ENCODE results near the gene MMP24.

MMP24 gene

DNA sequence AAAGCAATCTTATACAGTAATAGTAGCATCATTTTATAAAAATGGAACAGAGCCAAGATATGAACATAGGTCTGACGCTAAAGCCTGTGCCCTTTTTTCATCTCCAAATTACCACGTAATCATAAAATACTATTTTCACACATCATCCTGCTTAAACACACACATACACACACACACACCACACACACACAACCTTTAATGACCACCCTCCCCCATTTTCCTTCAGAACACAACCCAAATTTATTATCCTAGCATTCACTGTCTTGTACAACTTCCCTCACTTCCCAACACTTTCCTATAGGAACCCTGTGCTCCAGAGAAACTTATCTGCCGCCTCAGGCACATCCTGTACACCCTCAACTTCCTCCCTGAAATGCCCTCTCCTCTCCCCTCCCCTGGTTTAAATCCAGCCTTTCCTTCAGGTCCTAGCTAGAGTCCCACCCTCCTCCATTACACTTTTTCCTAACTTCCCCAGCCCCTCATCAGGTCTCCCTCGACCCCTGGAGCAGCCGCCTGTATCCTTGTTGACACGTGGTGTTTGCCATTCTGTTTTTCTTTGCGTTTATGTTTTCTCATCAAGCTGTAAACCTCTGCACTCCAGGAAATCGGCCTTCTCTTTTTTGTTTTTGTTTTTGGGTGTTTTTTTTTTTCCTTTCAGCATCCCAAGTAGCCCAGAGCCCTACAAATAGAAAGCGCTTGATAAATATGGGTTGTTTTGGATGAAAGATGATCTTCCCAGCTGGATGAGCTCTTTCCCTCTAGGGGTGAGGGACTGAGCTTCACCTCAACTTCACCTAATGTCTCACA, 968 bp upstream of the MMP24 start:
- DNase-seq (ENCODE audit: extremely low read depth, low read depth): no peak

DNA sequence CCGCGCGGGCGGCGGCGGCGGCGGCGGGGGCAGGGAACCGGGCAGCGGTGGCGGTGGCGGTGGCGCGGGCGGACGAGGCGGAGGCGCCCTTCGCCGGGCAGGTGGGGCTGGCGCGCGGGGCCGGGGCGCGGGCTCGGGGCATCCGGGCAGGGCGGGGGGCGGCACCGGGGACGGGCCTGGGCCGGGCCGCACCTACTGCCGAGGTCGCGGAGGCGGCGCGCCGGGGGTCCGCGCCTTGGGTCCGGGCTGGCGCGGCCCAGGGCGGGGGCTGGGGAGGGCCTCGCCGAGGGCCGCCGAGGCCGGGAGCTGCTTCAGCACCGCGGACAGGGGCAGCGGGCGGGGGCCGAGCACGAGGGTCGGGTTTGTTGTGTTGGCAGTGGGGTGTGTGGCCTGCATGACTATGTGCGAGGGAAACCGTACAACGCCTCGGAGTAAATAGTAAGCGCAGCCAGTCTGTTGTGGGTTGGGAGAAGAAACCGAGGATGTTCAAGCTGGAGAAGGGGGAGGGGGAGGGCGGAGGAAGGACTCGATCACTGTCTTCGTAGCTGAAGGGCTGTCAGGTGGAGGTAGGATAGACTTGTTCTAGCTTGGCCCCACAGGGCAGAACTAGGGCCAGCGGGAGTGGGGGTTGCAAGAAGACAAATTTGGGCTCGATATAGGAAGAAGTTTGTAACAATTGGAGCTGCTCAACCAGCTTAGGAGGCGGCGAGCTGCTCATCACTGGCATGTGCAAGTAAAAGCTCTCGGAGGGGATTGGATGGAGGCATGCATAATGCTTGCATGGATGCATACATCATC, 593 bp downstream of the MMP24 start:
- H3K4me3 ChIP-seq (replicated peaks; ENCODE audit: low read depth, low read length): no peak overlapping the region

More for the DNA sequence above, 968 bp upstream of the MMP24 start:
- H3K4me3 ChIP-seq (replicated peaks; ENCODE audit: low read depth, low read length): no peak overlapping the region
- TF ChIP-seq, protein P1, sequence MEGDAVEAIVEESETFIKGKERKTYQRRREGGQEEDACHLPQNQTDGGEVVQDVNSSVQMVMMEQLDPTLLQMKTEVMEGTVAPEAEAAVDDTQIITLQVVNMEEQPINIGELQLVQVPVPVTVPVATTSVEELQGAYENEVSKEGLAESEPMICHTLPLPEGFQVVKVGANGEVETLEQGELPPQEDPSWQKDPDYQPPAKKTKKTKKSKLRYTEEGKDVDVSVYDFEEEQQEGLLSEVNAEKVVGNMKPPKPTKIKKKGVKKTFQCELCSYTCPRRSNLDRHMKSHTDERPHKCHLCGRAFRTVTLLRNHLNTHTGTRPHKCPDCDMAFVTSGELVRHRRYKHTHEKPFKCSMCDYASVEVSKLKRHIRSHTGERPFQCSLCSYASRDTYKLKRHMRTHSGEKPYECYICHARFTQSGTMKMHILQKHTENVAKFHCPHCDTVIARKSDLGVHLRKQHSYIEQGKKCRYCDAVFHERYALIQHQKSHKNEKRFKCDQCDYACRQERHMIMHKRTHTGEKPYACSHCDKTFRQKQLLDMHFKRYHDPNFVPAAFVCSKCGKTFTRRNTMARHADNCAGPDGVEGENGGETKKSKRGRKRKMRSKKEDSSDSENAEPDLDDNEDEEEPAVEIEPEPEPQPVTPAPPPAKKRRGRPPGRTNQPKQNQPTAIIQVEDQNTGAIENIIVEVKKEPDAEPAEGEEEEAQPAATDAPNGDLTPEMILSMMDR (IDR thresholded peaks at IDR 0.05; ENCODE audit: low read depth, low read length, missing control alignments): no peak

DNA sequence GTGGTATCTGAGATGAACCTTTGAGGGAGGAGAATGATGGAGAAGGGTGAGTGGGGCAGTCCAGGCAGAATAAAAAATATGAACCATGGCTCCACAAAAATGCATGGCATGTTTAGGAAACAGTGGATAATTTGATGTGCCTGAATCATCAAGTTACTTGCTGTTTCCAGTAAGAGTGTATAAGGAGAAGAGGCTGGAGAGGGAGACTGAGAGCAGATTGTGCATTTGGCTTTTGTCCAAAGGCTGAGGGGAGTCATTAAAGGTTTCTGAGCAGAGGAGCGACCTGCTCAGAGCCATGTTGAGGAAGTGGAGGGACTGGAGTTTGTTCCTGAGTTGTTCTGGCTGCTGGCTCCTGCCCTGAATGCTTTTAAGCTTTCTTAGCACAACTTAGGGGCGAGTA, 6.1 kb downstream of the MMP24 start:
- TF ChIP-seq, protein P1 (IDR thresholded peaks at IDR 0.05; ENCODE audit: low read depth, low read length, missing control alignments): no peak
- DNase-seq (ENCODE audit: extremely low read depth, low read depth): no peak
- H3K4me3 ChIP-seq (replicated peaks; ENCODE audit: low read depth, low read length): no peak overlapping the region

More for the DNA sequence above, 593 bp downstream of the MMP24 start:
- DNase-seq (ENCODE audit: extremely low read depth, low read depth): no peak
- TF ChIP-seq, protein P1 (IDR thresholded peaks at IDR 0.05; ENCODE audit: low read depth, low read length, missing control alignments): no peak

DNA sequence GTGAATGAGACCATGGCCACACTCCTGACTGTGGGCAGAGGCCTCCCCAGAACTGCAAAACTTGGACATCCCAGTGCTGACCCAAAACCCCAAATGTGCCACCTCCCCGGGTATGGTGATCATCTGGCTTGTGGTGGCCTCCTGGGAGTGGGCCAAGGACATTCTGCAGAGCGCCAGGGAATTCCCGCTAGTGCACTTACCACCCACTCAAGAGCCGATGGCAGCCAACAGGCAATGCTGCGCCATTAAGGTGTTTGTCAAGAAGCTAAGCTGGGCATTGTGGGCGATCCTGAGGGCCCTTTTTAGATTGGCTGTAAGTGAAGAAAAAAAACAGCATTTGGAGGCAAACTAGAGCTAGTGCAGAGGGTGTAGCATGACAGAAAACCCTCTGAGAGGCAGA, 9.4 kb downstream of the MMP24 start:
- TF ChIP-seq, protein P1 (IDR thresholded peaks at IDR 0.05; ENCODE audit: low read depth, low read length, missing control alignments): no peak
- no peak overlapping the region for H3K4me3 ChIP-seq (replicated peaks; ENCODE audit: low read depth, low read length)
- DNase-seq (ENCODE audit: extremely low read depth, low read depth): no peak

DNA sequence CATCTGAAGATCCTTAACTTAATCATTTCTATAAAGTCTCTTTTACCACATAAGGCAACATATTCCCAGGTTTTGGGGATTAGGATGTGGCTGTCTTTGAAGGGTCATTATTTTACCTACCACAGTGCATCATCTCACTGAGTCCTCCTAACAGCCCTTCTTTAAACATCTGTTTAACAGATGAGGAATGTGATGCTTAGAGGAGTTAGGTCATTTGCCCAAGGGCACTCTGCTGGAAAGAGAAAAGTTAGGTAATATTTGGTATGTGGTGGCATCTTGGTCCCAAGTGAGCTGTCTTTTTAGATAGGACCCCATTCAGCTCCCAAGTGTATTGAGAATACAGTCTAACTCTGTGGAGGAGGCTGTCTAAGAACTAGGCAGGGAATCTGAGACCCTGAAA, 11.0 kb downstream of the MMP24 start:
- DNase-seq (ENCODE audit: extremely low read depth, low read depth): no peak
- no peak overlapping the region for H3K4me3 ChIP-seq (replicated peaks; ENCODE audit: low read depth, low read length)
- TF ChIP-seq, protein P1 (IDR thresholded peaks at IDR 0.05; ENCODE audit: low read depth, low read length, missing control alignments): no peak

DNA sequence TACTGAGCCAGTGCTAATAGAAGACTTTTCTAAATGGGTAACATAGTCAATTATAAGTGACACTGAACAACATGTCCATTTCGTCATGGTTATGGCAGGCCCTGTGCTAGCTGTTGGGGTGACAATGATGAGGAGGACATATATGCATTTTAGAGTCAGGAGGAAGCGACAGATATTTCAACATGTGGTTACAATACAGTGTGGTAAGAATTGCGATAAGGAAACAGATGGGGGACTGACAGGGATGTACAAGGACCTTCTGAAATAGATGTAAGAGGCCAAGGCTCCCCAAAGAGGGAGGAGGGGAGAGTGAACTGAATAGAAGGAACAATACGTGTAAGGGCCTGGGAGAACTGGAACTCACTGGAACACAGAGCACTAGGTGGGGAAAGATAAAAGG, 11.7 kb downstream of the MMP24 start:
- DNase-seq (ENCODE audit: extremely low read depth, low read depth): no peak
- TF ChIP-seq, protein P1 (IDR thresholded peaks at IDR 0.05; ENCODE audit: low read depth, low read length, missing control alignments): no peak
- H3K4me3 ChIP-seq (replicated peaks; ENCODE audit: low read depth, low read length): no peak overlapping the region

Data from HFF-Myc (cell line).